SU-DHL-6 (cell line): ENCODE measurements around the gene THAP5.

ENCODE experiments used
- EZH2phosphoT487 ChIP-seq: fragments of 200-600 bp; sonication (generic), shearing (Covaris generic); conservative IDR thresholded peaks from 2 replicates; pipeline ENCODE4 v1.6.1; 2018; ENCODE audit warnings: mild to moderate bottlenecking, antibody characterized with exemption, low read length, moderate library complexity, mixed read lengths
- TF ChIP-seq, protein P1 (sequence below): fragments of 200-600 bp; sonication (generic); IDR thresholded peaks from one replicate; pipeline ENCODE4 v1.5.1; 2017; ENCODE audit warnings: antibody characterized with exemption, mild to moderate bottlenecking, low read length, moderate library complexity; ENCODE audit not compliant: insufficient read depth, poor library complexity, severe bottlenecking

- TF ChIP-seq, protein P1, sequence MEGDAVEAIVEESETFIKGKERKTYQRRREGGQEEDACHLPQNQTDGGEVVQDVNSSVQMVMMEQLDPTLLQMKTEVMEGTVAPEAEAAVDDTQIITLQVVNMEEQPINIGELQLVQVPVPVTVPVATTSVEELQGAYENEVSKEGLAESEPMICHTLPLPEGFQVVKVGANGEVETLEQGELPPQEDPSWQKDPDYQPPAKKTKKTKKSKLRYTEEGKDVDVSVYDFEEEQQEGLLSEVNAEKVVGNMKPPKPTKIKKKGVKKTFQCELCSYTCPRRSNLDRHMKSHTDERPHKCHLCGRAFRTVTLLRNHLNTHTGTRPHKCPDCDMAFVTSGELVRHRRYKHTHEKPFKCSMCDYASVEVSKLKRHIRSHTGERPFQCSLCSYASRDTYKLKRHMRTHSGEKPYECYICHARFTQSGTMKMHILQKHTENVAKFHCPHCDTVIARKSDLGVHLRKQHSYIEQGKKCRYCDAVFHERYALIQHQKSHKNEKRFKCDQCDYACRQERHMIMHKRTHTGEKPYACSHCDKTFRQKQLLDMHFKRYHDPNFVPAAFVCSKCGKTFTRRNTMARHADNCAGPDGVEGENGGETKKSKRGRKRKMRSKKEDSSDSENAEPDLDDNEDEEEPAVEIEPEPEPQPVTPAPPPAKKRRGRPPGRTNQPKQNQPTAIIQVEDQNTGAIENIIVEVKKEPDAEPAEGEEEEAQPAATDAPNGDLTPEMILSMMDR, result no peak
- no peak for TF ChIP-seq EZH2phosphoT487
Observed at GRCh38 chr7:108570146-108570755, 745 bp upstream of the THAP5 start.
